Hematopoietic multipotent progenitor cell treated with erythropoietin and hydrocortisone succinate and interleukin-3 and kit ligand, for 6 days (in vitro differentiated cells): ENCODE results near the gene EIF6.

ENCODE experiments used
- DNase-seq: peaks from one replicate; pipeline ENCODE4 v3.0.0-alpha.2; 2015

EIF6 gene

GRCh38 chr20:35293303-35294292, 9.0 kb upstream of the EIF6 start:
- no peak for DNase-seq

- no peak for DNase-seq
Measured at GRCh38 chr20:35292504-35293285, 8.1 kb upstream of the EIF6 start.

- DNase-seq: no peak
Measured at GRCh38 chr20:35291654-35292503, 7.3 kb upstream of the EIF6 start, which contains the start of gene FAM83C. Gene FAM83C, minus strand, starts transcription at chr20:35292425. Its CDS starts 121 bp downstream, at chr20:35292304.

DNA sequence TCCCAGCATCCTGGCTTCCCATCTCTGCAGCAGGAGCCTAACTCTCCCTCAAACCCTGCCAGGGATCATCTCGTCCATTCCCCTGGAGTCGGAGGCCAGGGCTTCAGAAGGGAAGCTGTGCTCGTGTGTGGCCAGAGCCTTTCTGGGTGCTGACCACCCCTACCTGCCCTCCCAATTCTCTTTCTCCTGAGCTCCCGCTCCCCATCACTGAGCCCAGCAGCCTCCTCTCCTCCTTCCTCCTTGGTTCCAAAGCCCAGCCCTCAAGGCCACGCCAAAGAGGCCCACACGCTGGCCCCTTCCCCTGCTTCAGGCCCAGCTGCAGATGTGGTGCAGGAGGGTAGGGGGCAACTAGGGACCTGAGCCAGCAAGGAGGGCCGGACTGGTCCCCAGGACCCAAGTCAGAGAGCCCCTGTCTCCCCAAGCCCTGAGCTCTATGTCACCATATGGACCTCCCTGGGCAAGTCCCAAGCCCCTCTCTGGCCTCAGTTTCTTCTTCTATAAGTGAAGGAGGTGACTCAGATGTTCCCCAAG, 6.4 kb upstream of the EIF6 start:
- DNase-seq: no peak

- no peak for DNase-seq
Measured at GRCh38 chr20:35290186-35290886, 5.8 kb upstream of the EIF6 start.

- DNase-seq: no peak
Measured at GRCh38 chr20:35288325-35289060, 3.9 kb upstream of the EIF6 start.

- DNase-seq: no peak
Measured at GRCh38 chr20:35287509-35288324, 3.1 kb upstream of the EIF6 start.

- no peak for DNase-seq
Measured at GRCh38 chr20:35286899-35287508, 2.4 kb upstream of the EIF6 start.

DNA sequence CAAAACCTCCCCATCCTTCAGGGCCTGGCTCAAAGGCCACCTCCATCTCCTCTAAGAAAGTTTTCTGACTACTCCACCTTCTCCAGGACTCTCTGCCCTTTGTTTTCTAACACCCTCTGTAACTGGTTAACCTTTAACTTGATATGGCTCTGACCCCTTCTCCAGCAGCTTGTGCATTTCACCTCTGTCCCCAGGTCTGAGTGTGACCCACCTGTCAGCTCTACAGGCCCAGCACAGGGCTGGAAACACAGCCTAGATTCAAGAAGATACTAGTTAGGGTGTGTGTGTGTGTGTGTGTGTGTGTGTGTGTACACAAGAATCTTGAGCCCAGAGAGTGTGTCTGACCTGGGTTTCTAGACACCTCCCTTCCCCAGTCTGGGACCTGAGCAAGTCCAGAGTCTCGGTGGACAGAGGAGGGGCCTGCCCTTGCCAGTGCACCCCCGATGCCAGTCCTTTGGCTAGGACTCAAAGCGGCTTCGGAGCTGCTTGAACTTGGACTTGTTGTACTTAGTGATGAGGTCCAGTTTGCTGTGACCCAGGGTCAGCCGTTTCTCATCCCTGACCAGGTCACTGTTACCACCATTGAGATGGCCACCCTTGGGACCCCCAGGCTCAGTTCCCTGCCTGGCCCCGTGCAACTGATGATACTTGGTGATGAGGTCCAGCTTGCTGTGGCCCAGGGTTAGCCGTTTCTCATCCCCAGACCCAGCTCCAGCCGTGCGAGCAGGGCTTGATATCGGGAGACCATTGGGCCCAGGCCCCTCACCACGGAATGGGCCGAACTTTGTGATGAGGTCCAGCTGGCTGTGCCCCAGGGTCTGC, 1.7 kb upstream of the EIF6 start:
- DNase-seq: no peak

DNA sequence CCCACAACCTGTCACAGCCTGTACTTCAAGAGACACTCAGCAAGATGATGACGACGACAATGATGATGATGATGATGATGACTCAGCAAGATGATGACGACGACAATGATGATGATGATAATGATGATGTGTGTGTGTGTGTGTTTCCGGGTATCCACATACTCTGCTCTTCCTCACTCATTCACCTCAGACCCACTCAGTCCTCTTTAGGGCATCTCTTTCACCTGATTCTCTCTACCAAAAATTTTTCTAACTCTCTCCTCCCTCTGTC, 1.2 kb upstream of the EIF6 start:
- DNase-seq: no peak

- DNase-seq: no peak
Measured at GRCh38 chr20:35284992-35285805, 627 bp upstream of the EIF6 start.

GRCh38 chr20:35283441-35284266, 918 bp downstream of the EIF6 start:
- peak; percentile 43 for DNase-seq

- DNase-seq: no peak
Measured at GRCh38 chr20:35281506-35282101, 3.0 kb downstream of the EIF6 start.

- DNase-seq: no peak
Measured at GRCh38 chr20:35280523-35280922, 4.0 kb downstream of the EIF6 start.

DNA sequence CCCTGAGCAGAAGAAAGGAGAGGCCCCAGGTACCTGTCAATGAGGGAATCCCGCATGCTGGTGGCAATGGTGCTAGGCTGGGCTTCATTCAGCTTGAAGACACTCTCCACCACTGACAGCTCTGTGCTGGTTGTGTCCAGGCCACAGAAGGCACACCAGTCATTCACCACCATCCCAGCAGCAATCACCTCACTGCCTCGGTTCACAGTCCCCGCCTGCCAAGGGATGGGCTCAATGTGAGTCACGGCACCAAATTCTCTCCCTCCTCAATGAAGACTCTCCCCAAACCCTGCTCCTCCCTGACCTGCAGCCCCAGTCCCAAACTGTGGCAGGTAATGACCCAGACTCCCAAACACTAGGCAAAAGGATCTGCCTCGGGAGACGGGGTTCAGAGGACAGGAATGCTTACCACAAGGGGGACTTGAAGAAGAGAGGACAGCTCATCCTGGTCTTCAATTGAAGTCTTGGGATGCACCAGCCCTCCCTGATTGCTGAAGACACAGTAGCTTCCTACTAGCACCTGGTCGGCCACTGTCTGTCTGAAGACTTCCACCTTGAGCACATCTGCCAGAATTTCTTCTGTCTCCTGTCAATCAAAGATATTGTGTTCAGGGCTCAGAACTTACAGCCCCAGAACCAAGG, 4.9 kb downstream of the EIF6 start:
- no peak for DNase-seq

DNA sequence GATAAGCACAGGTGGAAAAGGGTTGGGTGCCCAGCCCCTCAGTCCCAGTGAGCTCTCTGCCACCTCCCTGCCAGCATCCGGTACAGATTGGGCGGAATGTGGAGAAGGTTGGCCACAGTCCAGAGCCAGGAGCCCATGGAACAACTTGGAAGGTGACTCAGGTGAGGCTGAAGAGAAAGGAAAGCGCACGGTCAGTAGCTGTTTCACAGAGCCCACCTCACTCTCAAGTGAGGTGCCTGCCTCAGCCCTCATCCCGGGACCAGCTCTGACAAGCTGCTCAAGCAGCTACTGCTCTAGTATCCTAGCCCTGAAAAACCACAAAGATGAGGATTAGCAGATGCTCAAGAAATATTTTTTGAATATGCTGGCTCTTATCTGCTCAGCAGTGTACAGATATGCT, 5.5 kb downstream of the EIF6 start:
- DNase-seq: no peak
